Stimulated activated CD4-positive, alpha-beta T cell treated with anti-CD3 and anti-CD28 coated beads, Interleukin-15, amount 100 ng/mL, for 1 hour (primary cell): ENCODE results near the gene C10orf71.

Experiments
- DNase-seq, 2 donors: peaks; one replicate each; pipeline ENCODE4 v3.0.0-alpha.2; 2020; ENCODE audit warnings: low read depth in 1 of 2, low spot score in 1 of 2

C10orf71 gene

DNA sequence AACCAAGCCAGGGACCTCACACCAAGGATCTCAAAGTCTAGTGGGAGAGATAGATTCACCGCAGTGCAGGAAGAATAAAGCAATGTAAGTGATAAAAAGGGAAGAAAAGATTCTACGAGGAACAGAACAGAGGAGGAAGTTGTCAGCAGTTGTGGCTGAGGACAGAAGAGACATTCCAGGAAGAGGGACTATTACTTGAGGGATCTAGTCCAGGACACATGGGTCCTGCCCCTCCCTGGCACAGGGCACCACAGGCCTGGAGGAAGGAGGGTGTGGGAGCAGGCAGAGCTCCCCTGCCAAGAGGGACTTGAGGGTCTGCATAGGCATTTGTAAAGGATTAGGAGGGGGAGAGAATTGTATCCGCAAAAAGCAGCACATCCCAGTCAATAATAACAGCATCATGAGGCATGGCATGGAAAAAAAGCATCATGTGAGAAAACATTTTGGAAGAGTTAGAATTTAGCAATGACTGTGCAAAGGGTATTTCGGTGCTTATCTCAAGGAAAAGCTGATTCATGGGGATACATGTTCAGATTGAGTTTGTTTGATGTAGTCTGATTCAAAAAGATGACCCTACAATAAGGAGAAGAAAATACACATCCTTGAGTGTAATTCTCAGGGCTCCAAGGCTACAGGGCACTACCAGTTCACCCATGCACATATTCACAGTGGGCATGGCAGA is 12.7 kb downstream of the C10orf71 start:
- no peak for DNase-seq

DNA sequence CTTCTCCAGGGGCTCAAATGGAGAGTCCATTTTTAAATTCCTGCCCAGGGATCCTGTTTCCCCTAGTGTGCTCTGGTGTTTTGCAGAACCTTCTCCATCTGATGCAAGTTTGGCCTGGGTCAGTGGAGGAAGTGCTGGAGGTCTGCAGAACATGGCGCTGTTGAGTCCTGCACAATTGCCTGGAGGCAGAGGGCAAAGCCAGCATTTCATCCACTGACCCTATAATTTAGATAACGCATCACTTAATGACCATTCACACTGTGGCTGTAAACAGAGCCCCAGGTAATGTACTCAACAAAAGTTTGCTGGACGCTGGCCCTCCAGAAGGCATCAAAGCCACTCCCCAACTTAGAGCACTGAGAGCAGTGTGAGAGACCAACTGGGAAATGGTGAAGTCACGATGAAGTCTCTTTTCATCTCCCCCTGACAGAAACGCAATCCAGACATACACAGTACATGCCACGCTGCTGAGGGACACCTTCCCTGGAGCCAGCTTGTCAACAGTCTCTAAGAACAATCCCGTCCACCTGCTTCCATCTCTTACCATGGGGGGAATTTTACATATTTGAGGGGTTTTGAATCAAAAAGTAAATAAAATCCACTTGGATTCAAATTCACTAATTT is 13.4 kb downstream of the C10orf71 start:
- no peak for DNase-seq

DNA sequence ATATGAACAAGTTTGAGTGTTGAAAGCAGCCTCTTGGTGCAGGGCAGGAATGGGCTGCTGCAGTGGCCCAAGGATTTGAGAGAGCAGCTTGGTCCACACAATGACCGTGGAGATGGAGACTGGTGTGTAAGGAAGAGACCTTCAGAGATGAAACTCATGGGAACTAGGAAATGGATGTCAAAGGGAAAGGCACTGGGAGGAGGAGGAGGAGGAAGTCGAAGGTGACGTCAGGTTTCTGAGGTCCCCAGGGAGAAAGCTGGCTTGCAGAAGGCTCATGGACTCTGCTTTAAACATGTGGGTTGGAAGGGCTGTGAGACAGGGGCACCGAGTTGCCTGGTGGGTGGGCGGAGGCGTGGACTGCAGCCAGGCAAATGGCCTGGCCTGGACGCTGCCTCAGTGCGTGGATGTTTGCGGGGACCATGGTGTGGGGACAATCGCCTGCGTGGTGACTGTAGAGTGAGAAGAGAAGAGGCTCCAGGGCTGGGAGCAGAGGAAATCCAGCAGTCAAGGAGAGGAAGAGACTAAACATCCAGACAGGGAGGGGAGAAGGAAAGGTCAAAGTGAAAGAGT is 14.6 kb downstream of the C10orf71 start:
- no peak for DNase-seq

DNA sequence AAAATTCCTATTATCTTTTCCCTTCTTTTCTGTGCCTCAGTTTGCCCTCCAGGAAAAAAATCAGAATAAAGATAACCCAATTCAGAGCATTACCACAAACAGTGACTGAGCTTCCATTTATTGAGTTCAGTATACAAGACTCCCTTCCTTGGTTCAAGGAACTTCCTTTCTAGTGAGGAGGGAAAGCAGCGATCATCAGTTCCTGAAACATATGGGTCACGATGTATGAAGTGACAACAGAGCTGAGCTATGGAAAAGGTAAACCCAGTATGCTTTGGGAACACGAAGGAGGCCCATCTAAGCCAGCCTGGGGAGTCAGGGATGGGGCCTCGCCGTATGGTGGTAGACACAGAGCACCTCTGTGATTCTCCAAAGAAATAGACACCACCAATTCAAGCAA is 15.8 kb downstream of the C10orf71 start:
- no peak for DNase-seq

DNA sequence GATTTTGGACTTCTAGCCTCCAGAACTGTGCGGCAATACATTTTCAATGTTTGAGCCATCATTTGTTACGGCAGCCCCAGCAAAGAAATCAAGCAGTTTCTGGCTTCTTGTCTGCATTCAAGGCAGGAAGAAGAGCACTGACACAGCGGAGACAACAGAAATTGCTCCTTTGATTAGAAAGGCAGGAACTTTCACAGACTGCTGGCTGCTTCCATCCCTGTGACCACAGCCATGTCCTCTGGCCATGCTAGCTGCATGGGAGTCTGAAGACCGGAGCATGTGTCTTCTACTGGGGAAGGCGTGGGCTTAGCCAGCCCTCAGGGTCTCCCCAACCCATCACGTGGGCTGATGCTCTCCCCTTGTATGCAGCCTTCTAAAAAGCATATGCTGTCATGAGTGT is 19.1 kb downstream of the C10orf71 start:
- DNase-seq, result no peak

DNA sequence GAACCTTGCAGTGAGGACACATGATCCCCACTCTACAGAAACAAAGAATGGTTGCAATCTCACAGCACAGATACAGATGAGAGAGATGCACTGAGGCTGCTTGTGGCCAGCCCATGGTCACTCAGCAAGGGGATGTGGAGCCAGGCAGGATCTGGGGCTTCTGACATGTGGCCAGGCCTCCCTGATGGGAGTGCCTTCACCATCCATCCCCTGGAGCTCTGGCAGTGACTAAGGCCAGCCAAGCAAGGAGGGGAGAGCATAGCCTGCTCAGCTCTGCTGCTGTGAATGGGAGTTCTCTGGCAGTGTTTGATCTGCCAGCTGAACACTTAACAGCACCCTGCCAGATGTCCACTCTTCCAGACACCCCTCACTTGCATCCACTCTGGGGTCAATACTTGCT is 19.8 kb downstream of the C10orf71 start:
- DNase-seq, result no peak

DNA sequence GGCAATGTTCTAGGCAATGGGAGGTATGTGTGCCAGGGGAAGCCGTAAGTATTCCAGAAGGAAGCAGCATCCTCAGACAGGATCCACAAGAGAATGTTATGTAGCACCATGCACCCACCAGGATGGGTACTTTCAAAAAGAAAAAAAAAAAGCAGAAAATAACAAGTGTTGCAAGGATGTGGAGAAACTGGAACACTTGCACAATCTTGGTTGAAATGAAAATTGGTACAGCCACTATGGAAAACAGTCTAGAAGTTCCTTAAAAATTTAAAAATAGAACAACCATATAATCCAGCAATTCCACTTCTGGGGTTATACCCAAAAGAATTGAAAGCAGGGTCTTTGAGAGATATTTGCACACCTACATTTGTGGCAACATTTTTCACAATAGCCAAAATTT is 20.2 kb downstream of the C10orf71 start:
- no peak for DNase-seq

DNA sequence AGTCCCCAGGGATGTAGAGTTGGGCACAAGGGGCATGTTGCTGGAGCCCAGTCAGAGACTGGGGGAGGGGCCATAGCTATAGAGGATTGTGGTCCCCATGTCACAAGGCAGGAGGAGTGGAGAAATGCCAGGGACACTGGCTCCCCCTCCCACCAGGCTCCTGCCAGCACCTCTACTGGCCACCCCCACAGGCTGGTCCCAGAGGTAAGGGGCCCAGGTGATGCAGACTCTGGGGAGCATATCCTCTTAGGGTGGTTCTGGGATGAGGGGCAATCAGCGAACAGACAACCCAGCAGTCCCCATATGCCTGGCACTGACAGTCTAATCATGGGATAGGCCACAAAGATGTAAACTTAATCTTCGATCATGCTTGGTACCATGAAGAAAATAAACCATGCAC is 21.2 kb downstream of the C10orf71 start:
- DNase-seq, result no peak

DNA sequence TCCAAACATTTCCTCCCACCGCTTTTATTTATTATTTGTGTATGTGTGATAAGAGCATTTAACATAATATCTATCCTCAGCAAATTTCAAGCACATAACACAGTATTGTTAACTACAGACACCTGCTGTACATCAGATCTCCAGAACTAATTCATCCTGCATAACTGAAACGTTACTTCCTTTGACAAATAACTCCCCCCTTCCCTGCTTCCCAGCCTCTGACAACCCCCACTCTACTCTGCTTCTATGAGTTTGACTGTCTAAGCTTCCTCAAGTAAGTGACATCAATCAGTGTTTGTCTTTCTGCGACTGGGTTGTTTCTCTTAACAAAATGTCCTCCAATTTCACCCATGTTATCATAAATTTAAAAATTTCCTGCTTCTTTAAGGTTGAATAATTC is 22.1 kb downstream of the C10orf71 start:
- no peak for DNase-seq

DNA sequence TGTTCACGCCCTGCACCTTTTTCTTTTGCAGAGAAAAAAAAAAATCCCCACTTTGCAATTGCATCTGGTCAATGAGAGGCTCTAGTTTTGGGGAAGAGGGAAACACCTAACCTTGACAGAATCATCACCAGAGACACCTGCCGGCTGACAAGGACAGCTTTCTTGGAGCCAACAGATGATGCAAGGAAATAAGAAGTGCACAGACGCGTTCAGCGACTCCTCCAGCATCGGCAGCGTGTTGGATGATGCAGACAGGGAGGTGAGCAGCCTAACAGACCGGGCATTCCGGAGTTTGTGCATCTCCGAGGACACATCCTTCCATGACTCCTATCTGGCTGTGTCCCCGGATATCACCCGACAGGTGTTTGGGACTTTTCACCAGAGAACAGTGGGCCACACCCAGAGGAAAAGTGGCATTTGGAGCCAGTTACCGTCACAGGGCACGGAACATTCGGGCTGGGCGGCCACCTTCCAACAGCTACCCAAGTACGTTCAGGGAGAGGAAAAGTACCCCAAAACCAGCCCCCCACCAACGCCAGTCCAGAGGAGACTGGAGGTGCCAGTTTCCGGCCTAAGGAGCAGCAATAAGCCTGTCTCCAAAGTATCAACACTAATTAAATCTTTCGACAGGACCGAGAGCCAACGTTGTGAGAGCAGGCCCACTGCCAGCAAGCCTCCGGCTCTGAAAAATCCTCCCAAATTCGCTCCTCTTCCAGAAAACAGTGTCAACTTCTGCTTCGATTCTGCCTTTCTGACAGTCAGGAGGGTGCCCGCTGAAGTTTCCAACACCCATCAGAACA is 23.6 kb downstream of the C10orf71 start:
- no peak for DNase-seq

DNA sequence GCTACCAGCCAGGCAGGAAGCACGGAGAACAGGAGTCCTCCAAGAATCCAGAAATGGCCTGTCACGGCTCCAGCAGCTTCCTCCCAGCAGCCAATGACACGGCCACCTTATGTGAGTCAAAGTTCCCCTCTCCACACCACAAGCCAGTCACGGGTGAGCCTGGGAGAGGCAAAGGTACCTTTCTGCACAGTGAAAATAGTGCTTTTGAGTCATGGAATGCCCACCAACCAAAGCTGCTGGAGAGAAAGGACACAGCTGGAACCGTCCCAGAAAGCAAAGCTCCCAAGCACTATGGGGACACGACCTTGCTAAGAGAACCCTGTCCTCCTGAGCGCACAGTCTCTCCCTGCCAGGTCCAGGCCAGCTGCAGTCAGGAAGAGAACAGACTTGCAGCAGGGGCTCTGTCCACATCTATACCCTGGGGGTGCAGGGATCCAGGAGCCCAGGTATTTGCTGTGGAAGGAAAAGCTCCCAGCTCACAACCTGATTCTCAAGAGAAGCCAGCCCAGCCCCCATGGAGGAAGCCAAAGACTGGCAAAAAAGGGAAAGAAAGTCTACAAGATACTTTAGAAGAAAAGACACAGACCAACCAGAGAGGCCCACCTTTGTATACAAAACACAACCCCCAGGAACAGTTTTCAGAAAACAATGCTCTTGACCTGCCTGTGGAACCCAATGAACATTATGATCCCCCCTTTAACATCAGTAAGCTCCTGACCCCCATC is 24.4 kb downstream of the C10orf71 start:
- DNase-seq, result no peak

DNA sequence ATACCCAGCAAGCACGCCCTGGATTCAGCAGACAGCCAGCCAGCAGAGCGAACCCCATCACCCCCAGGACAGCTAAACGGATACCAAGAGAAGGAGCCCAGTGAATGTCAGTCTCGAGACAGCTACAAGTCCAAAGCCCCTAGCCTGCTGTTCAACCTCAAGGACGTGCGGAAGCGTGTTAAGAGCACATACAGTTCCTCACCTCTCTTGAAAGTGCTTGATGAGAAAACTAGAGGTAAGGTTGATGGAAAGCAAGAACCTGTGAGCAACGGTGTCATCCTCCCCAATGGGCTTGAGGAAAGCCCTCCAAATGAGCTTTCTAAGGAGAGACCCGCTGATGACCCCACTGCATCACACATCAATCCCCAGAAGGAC is 24.9 kb downstream of the C10orf71 start:
- no peak for DNase-seq

DNA sequence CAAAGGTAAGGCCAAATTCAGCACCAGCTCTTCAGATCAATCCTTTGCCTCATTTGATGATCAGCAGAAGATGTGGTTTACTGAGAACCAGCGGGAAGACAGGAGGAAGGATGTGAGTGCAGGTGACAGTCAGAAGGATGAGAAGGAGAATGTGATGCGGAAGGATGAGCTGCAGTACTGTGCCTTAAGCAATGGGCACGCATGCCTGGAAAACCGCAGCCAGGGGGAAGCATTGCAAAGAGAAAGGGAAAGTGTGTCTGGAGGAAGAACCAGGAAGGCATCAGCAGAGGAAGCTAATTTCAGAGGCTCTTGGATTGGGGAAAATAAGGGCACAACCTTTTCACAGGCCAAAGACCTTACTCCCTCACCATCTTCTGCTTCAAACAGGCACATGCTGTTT is 25.7 kb downstream of the C10orf71 start:
- DNase-seq, result no peak

DNA sequence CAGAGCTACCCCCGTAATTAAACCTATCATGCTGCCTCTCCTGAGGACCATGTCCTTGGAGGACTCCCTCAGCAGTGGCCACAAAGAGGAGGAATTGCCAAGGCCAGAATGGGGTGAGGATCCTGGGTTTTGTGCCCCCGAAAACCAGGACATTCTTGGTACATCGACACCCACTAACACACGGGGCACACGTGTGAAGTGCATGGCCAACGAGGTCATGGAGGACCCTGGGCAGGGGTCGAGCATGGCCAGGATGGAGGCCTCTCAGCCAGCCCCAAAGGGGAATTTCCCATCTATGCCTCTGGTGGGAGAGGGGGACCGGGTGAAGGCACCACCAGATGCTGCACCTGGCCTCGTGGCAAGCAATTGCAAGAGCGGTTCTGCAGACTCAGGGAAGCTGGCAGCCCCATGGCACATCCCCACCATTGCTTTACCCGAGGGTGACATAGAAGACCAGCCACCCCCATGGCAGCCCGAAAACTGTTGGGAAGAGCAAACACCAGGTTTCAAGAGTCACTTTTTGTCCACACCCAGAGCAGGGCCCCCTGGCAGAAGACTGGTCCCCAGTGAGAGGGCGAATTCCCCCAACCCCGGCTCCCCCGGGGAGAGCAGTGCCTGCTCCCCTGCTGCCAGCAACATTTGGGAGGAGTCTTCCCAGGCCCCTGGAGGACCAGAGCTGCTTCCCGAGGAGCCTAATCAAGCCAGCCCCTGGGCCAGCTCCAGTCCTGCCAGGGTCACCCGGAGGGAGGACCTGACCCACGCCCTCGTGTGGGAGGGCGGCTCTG is 26.4 kb downstream of the C10orf71 start:
- no peak for DNase-seq

DNA sequence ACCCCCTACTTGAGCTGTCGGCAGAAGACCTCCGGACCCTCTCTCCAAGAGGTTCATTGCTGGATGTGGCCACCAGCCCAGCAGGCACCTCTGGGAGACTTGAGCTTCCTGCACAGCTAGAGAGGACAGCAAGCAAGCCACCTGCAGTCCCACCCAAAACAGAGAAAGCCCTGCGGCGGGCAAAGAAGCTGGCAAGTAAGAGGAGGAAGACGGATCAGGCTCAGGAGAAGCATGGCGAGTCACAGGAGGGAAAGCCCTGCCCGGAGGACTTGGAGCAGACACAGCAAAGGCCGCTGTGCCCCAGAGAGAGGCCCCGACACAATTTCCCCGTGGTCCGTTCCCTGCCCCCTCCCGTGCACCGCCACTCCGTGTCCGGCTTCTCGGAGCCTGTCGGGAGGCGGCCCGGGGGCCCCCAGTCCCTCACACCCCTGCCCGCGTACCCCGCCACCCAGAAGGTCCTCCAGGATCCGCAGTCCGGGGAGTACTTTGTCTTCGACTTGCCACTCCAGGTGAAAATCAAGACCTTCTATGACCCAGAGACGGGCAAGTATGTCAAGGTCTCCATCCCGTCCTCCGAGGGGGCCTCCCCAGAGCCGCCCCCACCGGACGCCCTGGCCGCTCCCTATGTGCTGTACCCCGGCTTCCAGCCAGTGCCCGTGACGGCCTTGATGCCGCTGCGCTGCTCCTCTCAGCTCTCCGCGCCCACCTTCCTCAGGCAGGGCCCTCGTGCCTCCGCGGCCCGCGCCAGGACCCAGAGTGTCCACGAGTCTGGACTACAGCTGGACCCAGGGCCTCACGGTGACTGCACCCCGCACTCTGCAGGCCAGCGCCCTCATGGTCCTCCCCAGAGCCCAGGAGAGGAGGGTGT is 27.2 kb downstream of the C10orf71 start:
- DNase-seq, result no peak

DNA sequence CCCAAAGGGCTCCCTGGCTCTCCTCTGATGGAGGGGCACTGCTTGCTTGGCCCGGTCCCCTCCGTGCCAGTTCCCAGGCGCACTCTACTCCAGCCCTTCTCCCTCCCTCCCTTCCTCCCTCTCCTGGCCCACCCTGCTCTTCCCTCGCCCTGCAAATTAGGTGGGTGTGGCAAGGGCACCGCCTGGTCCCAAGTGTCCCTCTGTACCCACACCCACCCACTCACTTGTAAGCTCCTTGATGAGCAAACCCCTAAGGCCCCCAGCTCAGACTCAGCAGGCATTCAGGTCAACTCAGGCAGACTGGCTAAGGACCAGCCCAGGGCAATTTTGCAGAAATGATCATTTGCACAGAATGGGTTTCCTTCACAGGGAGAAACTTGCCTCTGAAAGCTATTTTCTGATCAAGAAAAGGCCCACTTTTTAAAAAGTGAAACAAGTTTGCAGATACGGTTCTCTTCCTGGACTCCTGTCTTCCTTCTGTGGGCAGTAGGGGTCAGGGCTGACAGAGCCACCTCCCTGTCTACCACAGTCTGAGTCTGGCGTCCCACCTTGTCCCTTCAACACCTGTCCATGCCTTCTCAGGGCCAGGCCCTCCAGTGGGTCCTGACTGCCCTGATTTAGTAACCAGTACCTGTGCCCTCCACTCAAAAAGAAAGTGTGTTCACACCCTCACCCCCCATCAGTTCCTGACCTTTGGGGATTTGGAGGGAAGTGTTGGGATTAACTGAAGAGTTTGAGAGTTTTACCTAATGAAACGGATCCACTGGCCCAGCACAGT is 28.3 kb downstream of the C10orf71 start:
- no peak for DNase-seq

DNA sequence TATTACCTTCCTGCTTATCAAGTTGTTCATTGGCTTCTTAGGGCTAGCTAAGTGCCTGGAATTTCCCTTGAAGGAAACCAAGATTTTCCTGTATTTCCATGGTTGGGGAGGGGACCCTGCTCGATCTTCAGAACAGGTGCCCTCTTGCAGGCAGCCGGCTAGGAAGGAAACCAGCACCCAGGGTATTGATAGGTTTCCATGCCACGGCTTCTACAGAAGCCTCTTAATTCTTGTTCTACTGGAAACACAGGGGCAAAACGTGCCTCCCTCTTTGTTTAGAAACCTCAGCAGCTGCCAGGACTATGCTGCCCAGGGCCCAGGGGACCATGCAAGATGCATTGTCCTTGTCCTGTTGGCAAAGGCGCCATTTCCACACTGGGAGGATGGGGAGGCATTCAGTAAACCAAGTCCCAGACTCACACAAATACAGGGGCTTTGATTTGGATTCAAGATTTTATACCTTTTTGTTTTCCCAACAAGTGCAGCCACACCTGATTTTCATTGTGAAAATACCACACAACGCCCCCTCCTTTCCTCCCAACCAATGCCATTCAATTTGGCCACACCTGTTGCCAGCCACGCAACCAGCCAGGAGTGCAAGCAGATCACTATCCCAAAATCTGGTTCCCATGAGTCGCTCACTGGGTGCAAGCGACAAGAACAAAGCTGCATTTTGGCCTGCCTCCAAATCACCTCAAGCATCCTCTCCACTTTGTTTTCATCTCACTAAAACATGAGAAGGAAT is 29.6 kb downstream of the C10orf71 start:
- no peak for DNase-seq

DNA sequence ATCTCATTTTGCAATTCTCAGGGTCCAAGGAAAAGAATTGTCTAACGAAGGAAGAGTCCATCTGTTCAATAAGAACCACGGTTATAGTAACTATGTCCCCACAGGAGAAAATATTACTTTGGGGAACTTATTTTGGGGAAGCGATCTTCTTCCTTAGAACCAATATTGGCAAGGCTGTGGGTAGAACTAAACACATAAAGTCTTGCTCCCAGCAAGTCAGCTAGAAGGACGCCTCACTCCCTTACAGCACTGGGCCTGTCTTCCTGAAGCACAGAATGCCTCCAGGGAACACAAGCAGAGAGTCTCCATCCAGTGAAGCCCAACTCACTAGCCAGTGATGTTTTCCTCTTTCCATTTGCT is 30.2 kb downstream of the C10orf71 start:
- DNase-seq, result no peak
